B cell (primary cell): ENCODE measurements around the gene IRX4. TPM values are rescaled to one million over a fixed set of nuclear protein-coding genes. Genes with fewer than 3 reads are reported as not detected.

Source experiments
- ATAC-seq: fragments of 200-7000 bp; cut with Tn5 transposase; one replicate; pipeline ENCODE4 v1.10.0; 2021; ENCODE audit warnings: low read depth, mild to moderate bottlenecking, moderate number of reproducible peaks, moderate library complexity
- CTCF ChIA-PET: fragments of 350-600 bp; sonication (Branson Sonifier 250); formaldehyde crosslinking; loops from one replicate; lab custom pipeline; 2021; ENCODE audit warnings: antibody characterized with exemption, inconsistent platforms; lab: Charles Lee
- POLR2A ChIA-PET: fragments of 350-600 bp; sonication (Branson Sonifier 250); formaldehyde crosslinking; loops from one replicate; lab custom pipeline; 2021; ENCODE audit warnings: antibody characterized with exemption; lab: Charles Lee
- DNase-seq: peaks from one replicate; pipeline ENCODE4 v3.0.0; 2013
- H2AFZ ChIP-seq: 2 replicates; pipeline ENCODE4 v1.6.1; 2012; ENCODE audit warnings: mild to moderate bottlenecking, low read depth, low read length; ENCODE audit not compliant: insufficient read depth, poor library complexity, severe bottlenecking
- H3K27ac ChIP-seq, 2 donors: 1 replicate in 1 of 2; 2 replicates in 1 of 2; pipeline ENCODE4 v1.5.1; 2012 to 2013; ENCODE audit warnings: low read length in 2 of 2, mild to moderate bottlenecking in 2 of 2, moderate library complexity in 1 of 2
- H3K27me3 ChIP-seq, 4 experiments: fragments of 200-600 bp in 1 of 4; sonication (generic) in 1 of 4; replicated peaks in 1 of 4; 1 replicate in 2 of 4; 2 replicates in 2 of 4; pipeline versions ENCODE4 v1.6.1 to v1.7.0; 2013 to 2016; ENCODE audit warnings: low read length in 3 of 4, mild to moderate bottlenecking in 2 of 4, mixed read lengths in 1 of 4, moderate library complexity in 1 of 4; ENCODE audit not compliant: insufficient read depth in 4 of 4, control insufficient read depth in 3 of 4; ENCODE audit errors: control extremely low read depth in 1 of 4
- H3K36me3 ChIP-seq, 2 experiments: replicated peaks in 1 of 2; 1 replicate in 1 of 2; 2 replicates in 1 of 2; pipeline versions ENCODE4 v1.6.1 to v1.7.1; 2013; ENCODE audit warnings: low read length in 1 of 2; ENCODE audit not compliant: insufficient read depth in 2 of 2, control insufficient read depth in 1 of 2; ENCODE audit errors: control extremely low read depth in 1 of 2, extremely low read depth in 1 of 2
- H3K4me1 ChIP-seq, 2 donors: fragments of 200-600 bp in 1 of 2; sonication (generic) in 1 of 2; 1 replicate in 1 of 2; 2 replicates in 1 of 2; pipeline versions ENCODE4 v1.5.1 to v1.6.1; 2013 to 2017; ENCODE audit warnings: low read length in 2 of 2; ENCODE audit not compliant: control insufficient read depth in 2 of 2, insufficient read depth in 2 of 2
- H3K4me2 ChIP-seq: replicated peaks from 2 replicates; pipeline ENCODE3; 2012; ENCODE audit warnings: mild to moderate bottlenecking, low read depth, low read length; ENCODE audit not compliant: poor library complexity, severe bottlenecking
- H3K4me3 ChIP-seq, 5 experiments: fragments of 200-600 bp in 1 of 5; sonication (generic) in 1 of 5; 1 replicate in 3 of 5; 2 replicates in 2 of 5; pipeline versions ENCODE4 v1.5.1 to v1.7.0; 2011 to 2016; ENCODE audit warnings: low read length in 4 of 5, mild to moderate bottlenecking in 4 of 5, low read depth in 2 of 5, control low read depth in 1 of 5, moderate library complexity in 1 of 5; ENCODE audit not compliant: insufficient read depth in 1 of 5; ENCODE audit errors: control extremely low read depth in 1 of 5, extremely low read depth in 1 of 5
- H3K79me2 ChIP-seq: fragments of 200-600 bp; sonication (generic); one replicate; pipeline ENCODE4 v1.6.0; 2016; ENCODE audit warnings: low read length; ENCODE audit not compliant: control insufficient read depth, insufficient read depth
- H3K9ac ChIP-seq: fragments of 200-600 bp; sonication (generic); 2 replicates; pipeline ENCODE4 v1.6.1; 2017; ENCODE audit warnings: mild to moderate bottlenecking, low read length, moderate library complexity
- H3K9me3 ChIP-seq, 3 donors: one replicate each; pipeline versions ENCODE4 v1.6.1 to v1.7.1; 2013; ENCODE audit warnings: low read length in 2 of 3; ENCODE audit not compliant: control insufficient read depth in 2 of 3, insufficient read depth in 1 of 3; ENCODE audit errors: control extremely low read depth in 1 of 3
- H4K20me1 ChIP-seq: 2 replicates; pipeline ENCODE4 v1.6.0; 2012; ENCODE audit warnings: mild to moderate bottlenecking, low read length; ENCODE audit not compliant: insufficient read depth, control insufficient read depth, poor library complexity, severe bottlenecking
- H3K27ac Mint-ChIP-seq: one replicate; pipeline ENCODE4 v1.8.0; 2021; ENCODE audit warnings: mixed read lengths
- H3K27me3 Mint-ChIP-seq: one replicate; pipeline ENCODE4 v1.8.0; 2021; ENCODE audit warnings: mixed read lengths
- H3K4me1 Mint-ChIP-seq: one replicate; pipeline ENCODE4 v1.8.0; 2021; ENCODE audit warnings: mixed read lengths
- H3K4me3 Mint-ChIP-seq: one replicate; pipeline ENCODE4 v1.8.0; 2021; ENCODE audit warnings: mixed read lengths
- H3K9me3 Mint-ChIP-seq: one replicate; pipeline ENCODE4 v1.8.0; 2022; ENCODE audit warnings: mixed read lengths; ENCODE audit not compliant: insufficient read depth
- EZH2 ChIP-seq: IDR thresholded peaks from 2 replicates; pipeline ENCODE4 v1.6.1; 2012; ENCODE audit warnings: borderline replicate concordance, low read depth, mild to moderate bottlenecking, moderate library complexity, low read length; ENCODE audit not compliant: insufficient read depth, poor library complexity, severe bottlenecking
- WGBS: methylation state at CpG from one replicate; pipeline ENCODE4 v1.1.5; 2013; ENCODE audit warnings: missing lambda C conversion rate; ENCODE audit not compliant: insufficient coverage; 5-methylcytosine and 5-hydroxymethylcytosine counted together
- intact Hi-C: fragments of 100-400 bp; cut with micrococcal nuclease; formaldehyde crosslinking; loops from one replicate; pipeline ENCODE4 v1.10.0; 2022
- polyA plus RNA-seq: library from polyadenylated mRNA; depleted of rRNA; stranded (reverse); fragments of >200 nt; gene quantifications from 2 replicates; pipeline ENCODE4 v1.2.3, GENCODE V29; 2012
- total RNA-seq, 2 donors: library from RNA; stranded (reverse); fragments of 120-200 nt in 1 of 2; gene quantifications; 1 replicate in 1 of 2; 2 replicates in 1 of 2; pipeline versions ENCODE4 v1.2.3 to v1.2.4, GENCODE V29; 2013 to 2022
- TF ChIP-seq, protein P1 (sequence below): fragments of 200-600 bp; IDR thresholded peaks from one replicate; pipeline ENCODE4 v1.8.0; 2022; ENCODE audit warnings: antibody characterized with exemption, mild to moderate bottlenecking

The IRX4 gene
- total and polyA plus RNA-seq, 2 donors (not counting 1 experiment from before 2014, with no cell fraction given), result not detected

DNA sequence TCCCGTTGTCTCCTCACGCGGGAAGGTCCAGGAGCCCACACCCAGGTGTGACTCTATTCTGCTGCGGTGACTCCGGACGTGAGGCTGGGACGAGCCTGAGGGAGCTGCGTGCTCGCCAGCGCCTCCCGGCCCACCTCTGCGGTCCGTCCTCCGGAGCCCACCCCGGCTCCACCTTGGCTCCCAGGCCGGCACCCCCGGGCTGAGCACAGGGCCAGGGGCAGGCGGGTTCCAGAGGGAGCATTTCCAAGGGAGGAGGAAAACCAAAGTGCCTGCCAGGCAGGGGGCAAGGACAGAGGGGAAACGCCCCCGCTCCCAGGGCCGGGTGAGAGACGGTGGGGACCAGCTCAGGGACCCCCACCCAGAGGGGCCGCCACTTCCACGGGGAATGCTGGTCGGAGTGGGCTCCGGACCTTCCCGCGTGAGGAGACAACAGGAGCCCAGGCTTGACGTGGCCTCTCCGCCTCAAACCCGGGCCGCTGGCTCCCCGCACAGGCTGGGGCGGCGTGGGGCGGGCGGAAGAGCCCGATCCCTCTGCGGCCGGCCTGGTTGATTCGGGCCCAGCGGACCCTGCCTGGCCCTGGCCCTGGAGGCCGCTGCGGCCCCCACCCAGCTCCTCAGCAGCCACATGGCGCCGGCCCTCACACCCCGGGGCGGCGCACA lies 26.0 kb downstream of the IRX4 start:
- TF ChIP-seq EZH2, result no peak
- TF ChIP-seq, protein P1, sequence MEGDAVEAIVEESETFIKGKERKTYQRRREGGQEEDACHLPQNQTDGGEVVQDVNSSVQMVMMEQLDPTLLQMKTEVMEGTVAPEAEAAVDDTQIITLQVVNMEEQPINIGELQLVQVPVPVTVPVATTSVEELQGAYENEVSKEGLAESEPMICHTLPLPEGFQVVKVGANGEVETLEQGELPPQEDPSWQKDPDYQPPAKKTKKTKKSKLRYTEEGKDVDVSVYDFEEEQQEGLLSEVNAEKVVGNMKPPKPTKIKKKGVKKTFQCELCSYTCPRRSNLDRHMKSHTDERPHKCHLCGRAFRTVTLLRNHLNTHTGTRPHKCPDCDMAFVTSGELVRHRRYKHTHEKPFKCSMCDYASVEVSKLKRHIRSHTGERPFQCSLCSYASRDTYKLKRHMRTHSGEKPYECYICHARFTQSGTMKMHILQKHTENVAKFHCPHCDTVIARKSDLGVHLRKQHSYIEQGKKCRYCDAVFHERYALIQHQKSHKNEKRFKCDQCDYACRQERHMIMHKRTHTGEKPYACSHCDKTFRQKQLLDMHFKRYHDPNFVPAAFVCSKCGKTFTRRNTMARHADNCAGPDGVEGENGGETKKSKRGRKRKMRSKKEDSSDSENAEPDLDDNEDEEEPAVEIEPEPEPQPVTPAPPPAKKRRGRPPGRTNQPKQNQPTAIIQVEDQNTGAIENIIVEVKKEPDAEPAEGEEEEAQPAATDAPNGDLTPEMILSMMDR, result no peak
- intact Hi-C loops, result no loop called here
- Histone ChIP-seq H3K4me3 (no peak overlapping the region), H3K27ac (no peak overlapping the region), H4K20me1 (no peaks in the 10 kb centered on the region), H3K9me3 (peaks cover 0 to 2% (median 0%) of the 10 kb centered on the region in 3 donors), H3K27me3 (peaks cover 0 to 12% (median under 1%) of the 10 kb centered on the region in 4 experiments), H3K4me1 (no peaks in the 10 kb centered on the region), H3K79me2 (no peaks in the 10 kb centered on the region), H2AFZ (no peak overlapping the region), H3K9ac (no peak overlapping the region), H3K36me3 (no peaks in the 10 kb centered on the region), H3K4me2 (no peak overlapping the region)
- WGBS, result 79% methylated on average over 49 of the region's 49 CpGs
- peaks cover 24% of the 10 kb centered on the region for H3K27me3 Mint-ChIP-seq
- CTCF ChIA-PET, result no interaction called here
- POLR2A ChIA-PET, result no interaction called here
- DNase-seq (no peak), ATAC-seq (no peak)
- no peak overlapping the region for H3K27ac Mint-ChIP-seq
- H3K9me3 Mint-ChIP-seq, result no peaks in the 10 kb centered on the region
- H3K4me1 Mint-ChIP-seq, result no peaks in the 10 kb centered on the region
- H3K4me3 Mint-ChIP-seq, result no peak overlapping the region

DNA sequence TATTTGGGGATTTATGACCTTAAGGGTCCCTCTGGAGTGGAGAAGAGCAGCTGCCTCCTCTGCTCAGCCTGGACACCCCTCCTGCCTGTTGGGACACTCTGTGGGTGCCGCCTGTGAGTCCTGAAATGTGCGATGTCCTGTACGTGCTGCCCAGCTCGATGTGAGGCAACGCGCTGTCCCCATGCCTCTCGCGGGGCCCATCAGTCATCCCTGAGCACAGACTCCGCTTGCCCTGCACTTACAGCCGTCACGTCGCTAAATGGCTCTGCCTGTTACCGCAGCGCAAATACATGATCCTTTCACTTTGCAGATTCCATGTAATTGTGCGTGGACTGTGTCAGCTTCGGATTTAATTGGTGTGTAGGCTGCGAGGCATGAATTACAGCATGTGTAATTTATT lies 27.1 kb downstream of the IRX4 start:
- Histone ChIP-seq H3K27me3 (peaks cover 0 to 20% (median 2%) of the 10 kb centered on the region in 4 experiments), H3K4me2 (no peak overlapping the region), H3K79me2 (no peaks in the 10 kb centered on the region), H4K20me1 (no peaks in the 10 kb centered on the region), H3K9me3 (peaks cover 0 to 2% (median 0%) of the 10 kb centered on the region in 3 donors), H3K36me3 (no peaks in the 10 kb centered on the region), H3K9ac (no peak overlapping the region), H3K4me3 (no peak overlapping the region), H2AFZ (no peak overlapping the region), H3K4me1 (no peaks in the 10 kb centered on the region), H3K27ac (no peak overlapping the region)
- Mint-ChIP-seq H3K9me3 (no peaks in the 10 kb centered on the region), H3K4me3 (no peak overlapping the region), H3K27me3 (peaks cover 27% of the 10 kb centered on the region), H3K27ac (no peak overlapping the region), H3K4me1 (no peaks in the 10 kb centered on the region)
- 90% methylated on average over 14 of the region's 17 CpGs for WGBS
- DNase-seq, result no peak
- no peak for TF ChIP-seq EZH2
- TF ChIP-seq, protein P1, result no peak
- ChIA-PET CTCF (no interaction called here), POLR2A (no interaction called here)
- intact Hi-C loops, result no loop called here
- no peak for ATAC-seq
